ENCODE data around the gene ARL5B.

ARL5B gene

DNA sequence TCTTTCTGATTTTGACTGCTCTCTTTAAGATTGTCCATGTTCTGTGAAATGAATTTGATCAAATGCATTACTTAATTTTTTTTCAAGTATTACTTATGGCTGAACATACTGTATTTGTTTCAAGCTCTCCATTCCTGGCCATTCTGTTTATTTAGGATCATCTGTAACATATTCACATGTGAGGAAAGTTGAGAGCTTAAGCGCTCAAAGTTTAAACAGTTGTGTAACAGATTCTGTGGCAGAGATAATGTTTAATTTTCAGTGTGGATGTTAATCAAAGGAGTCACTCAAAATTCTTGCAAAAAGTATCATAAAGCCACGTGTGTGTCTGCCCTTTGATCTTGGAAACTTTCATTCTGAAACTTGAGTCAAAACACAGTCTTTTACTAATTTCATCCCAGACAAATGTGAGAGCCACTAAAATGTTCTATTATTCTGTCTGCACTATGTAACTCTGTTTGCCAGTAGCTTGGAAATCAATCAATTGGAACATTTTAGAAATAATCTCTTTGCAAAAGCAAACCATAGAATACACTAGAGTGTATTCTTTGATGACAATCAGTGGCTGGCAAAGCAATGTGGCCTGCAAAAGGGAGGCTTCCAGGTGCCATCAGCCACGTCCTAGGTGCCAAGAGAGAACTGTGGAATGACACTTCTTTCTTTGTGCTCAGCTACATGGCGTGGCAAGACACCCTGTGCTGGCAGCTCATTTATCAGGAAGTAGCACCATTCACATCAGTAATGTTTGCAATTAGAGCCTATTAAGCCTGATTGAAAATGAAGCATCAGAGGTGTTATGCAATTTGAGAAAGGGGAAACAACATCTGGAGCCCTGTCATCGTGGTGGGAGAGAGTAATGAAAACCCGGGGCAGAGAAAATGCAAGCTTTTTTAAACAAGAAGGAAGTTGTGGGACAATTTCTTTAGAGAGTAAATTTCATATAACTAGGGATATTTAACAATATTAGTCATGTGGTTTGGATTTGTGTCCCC, 40.9 kb downstream of the ARL5B start:
- Histone ChIP-seq H3K27ac (ENCODE audit: low read depth, low read length) (no peak overlapping the region), H3K4me2 (ENCODE audit: low read depth, low read length, poor library complexity, severe bottlenecking) (no peak overlapping the region), H3K4me3 (ENCODE audit: insufficient read depth, low read length, poor library complexity, severe bottlenecking) (no peak overlapping the region), H2AFZ (ENCODE audit: low read depth, low read length, severe bottlenecking) (no peak overlapping the region), H3K36me3 (ENCODE audit: low read length) (no peaks in the 10 kb centered on the region), H3K79me2 (ENCODE audit: insufficient read depth, low read length) (no peaks in the 10 kb centered on the region), H3K9ac (ENCODE audit: low read length) (no peak overlapping the region), H3F3A (ENCODE audit: insufficient read depth) (no peaks in the 10 kb centered on the region), H4K20me1 (ENCODE audit: low read depth, low read length) (no peaks in the 10 kb centered on the region), H3K9me3 (ENCODE audit: insufficient read depth, low read length) (no peaks in the 10 kb centered on the region), H3K27me3 (ENCODE audit: low read length) (no peaks in the 10 kb centered on the region), H3K9me2 (replicated peaks; ENCODE audit: insufficient read depth, low read length) (no peaks in the 10 kb centered on the region)
- no peak for TF ChIP-seq EZH2phosphoT487 (conservative IDR thresholded peaks at IDR 0.05; ENCODE audit: low read length)
- TF ChIP-seq, protein P1, sequence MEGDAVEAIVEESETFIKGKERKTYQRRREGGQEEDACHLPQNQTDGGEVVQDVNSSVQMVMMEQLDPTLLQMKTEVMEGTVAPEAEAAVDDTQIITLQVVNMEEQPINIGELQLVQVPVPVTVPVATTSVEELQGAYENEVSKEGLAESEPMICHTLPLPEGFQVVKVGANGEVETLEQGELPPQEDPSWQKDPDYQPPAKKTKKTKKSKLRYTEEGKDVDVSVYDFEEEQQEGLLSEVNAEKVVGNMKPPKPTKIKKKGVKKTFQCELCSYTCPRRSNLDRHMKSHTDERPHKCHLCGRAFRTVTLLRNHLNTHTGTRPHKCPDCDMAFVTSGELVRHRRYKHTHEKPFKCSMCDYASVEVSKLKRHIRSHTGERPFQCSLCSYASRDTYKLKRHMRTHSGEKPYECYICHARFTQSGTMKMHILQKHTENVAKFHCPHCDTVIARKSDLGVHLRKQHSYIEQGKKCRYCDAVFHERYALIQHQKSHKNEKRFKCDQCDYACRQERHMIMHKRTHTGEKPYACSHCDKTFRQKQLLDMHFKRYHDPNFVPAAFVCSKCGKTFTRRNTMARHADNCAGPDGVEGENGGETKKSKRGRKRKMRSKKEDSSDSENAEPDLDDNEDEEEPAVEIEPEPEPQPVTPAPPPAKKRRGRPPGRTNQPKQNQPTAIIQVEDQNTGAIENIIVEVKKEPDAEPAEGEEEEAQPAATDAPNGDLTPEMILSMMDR (IDR thresholded peaks at IDR 0.05; ENCODE audit: insufficient read depth, low read length, poor library complexity, severe bottlenecking) = no peak

DNA sequence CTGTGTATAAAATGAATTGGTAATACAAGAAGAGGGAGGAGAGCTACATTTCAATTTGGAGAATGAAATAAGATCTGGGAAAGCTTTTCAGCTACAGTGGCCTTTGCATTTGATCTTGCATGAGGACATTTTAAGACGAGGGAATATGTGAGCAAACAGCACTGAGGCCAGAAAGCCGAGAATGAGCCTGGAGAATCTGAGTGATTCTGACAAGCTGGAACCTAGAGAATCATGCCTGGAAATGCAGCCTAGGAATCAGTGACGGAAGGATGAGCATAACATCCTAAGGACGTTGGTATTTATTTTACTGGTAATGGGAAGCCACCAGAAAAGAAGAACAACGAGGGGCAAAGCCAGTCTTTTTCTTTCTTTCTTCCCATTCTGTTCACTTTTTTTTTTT, 44.3 kb downstream of the ARL5B start:
- Histone ChIP-seq H3K27ac (ENCODE audit: low read depth, low read length) (no peak overlapping the region), H4K20me1 (ENCODE audit: low read depth, low read length) (no peaks in the 10 kb centered on the region), H3K9me3 (ENCODE audit: insufficient read depth, low read length) (no peaks in the 10 kb centered on the region), H3K27me3 (ENCODE audit: low read length) (no peaks in the 10 kb centered on the region), H3K79me2 (ENCODE audit: insufficient read depth, low read length) (no peaks in the 10 kb centered on the region), H3K4me2 (ENCODE audit: low read depth, low read length, poor library complexity, severe bottlenecking) (no peak overlapping the region), H2AFZ (ENCODE audit: low read depth, low read length, severe bottlenecking) (no peak overlapping the region), H3F3A (ENCODE audit: insufficient read depth) (no peaks in the 10 kb centered on the region), H3K9me2 (replicated peaks; ENCODE audit: insufficient read depth, low read length) (no peaks in the 10 kb centered on the region), H3K4me3 (ENCODE audit: insufficient read depth, low read length, poor library complexity, severe bottlenecking) (no peak overlapping the region), H3K36me3 (ENCODE audit: low read length) (no peaks in the 10 kb centered on the region), H3K9ac (ENCODE audit: low read length) (no peak overlapping the region)
- no peak for TF ChIP-seq EZH2phosphoT487 (conservative IDR thresholded peaks at IDR 0.05; ENCODE audit: low read length)
- TF ChIP-seq, protein P1 (IDR thresholded peaks at IDR 0.05; ENCODE audit: insufficient read depth, low read length, poor library complexity, severe bottlenecking) = no peak

DNA sequence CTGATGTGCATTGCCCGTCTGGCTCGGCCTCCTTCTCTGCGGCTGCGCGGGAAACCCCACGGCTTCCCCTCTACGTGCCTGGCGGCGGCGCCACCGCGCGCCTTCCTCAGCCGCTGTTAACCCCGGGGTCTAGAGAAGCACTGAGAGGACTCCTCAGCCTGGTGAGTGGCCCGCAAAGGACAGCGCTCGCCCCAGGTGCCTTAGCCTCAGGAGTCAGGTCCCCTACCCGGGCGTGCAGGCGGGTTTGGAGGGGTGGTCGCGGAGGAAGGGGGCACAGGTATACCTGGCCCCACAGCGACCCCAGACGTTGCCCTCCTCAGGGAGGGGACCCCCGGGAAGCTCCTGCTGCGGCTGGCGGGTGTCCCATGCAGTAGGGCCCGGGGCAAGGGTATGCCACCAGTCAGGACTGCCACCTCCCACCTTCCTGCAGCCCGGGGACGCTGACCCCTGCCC, 51.0 kb downstream of the ARL5B start:
- Histone ChIP-seq H4K20me1 (ENCODE audit: low read depth, low read length) (no peaks in the 10 kb centered on the region), H3K9me2 (replicated peaks; ENCODE audit: insufficient read depth, low read length) (no peaks in the 10 kb centered on the region), H2AFZ (ENCODE audit: low read depth, low read length, severe bottlenecking) (no peak overlapping the region), H3K27ac (ENCODE audit: low read depth, low read length) (no peak overlapping the region), H3F3A (ENCODE audit: insufficient read depth) (no peaks in the 10 kb centered on the region), H3K9ac (ENCODE audit: low read length) (no peak overlapping the region), H3K27me3 (ENCODE audit: low read length) (no peaks in the 10 kb centered on the region), H3K36me3 (ENCODE audit: low read length) (no peaks in the 10 kb centered on the region), H3K79me2 (ENCODE audit: insufficient read depth, low read length) (no peaks in the 10 kb centered on the region), H3K4me3 (ENCODE audit: insufficient read depth, low read length, poor library complexity, severe bottlenecking) (no peak overlapping the region), H3K9me3 (ENCODE audit: insufficient read depth, low read length) (no peaks in the 10 kb centered on the region), H3K4me2 (ENCODE audit: low read depth, low read length, poor library complexity, severe bottlenecking) (no peak overlapping the region)
- TF ChIP-seq EZH2phosphoT487 (conservative IDR thresholded peaks at IDR 0.05; ENCODE audit: low read length) = no peak
- TF ChIP-seq, protein P1 (IDR thresholded peaks at IDR 0.05; ENCODE audit: insufficient read depth, low read length, poor library complexity, severe bottlenecking) = no peak
